GM18868 (cell line): ENCODE data around the gene EPHB3.

Source experiments
- ATAC-seq: cut with Tn5 transposase; IDR thresholded peaks from one replicate; pipeline ENCODE4 v1.9.1; 2021; ENCODE audit warnings: mild to moderate bottlenecking, moderate library complexity; ENCODE audit not compliant: unreplicated experiment

Gene EPHB3

DNA sequence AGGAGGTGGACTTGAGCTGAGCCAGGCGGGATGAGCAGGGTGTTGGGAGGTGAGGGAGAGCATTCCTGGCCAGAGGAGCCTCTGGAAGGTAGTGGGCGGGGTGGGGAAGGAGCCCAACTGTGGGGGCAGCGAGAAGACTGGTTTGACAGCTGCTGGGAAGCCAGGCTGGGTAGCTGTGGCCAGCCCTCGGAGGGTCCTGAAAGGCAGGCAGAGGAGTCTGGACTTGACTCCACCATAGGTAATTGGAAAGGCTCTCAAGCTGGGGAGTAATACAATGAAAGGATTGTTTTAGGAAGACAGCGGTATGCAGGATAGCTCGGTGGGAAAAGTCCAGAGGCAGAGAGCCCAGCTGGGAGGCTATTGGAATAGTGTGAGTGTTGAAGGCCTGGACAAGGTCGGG, 17.2 kb downstream of the EPHB3 start:
- no peak for ATAC-seq

DNA sequence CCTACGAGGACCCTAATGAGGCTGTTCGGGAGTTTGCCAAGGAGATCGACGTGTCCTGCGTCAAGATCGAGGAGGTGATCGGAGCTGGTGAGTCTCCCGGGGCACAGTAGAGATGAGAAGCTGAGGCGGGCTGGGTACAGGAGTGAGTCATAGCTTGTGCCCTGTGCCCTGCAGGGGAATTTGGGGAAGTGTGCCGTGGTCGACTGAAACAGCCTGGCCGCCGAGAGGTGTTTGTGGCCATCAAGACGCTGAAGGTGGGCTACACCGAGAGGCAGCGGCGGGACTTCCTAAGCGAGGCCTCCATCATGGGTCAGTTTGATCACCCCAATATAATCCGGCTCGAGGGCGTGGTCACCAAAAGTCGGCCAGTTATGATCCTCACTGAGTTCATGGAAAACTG, 17.9 kb downstream of the EPHB3 start:
- no peak for ATAC-seq

DNA sequence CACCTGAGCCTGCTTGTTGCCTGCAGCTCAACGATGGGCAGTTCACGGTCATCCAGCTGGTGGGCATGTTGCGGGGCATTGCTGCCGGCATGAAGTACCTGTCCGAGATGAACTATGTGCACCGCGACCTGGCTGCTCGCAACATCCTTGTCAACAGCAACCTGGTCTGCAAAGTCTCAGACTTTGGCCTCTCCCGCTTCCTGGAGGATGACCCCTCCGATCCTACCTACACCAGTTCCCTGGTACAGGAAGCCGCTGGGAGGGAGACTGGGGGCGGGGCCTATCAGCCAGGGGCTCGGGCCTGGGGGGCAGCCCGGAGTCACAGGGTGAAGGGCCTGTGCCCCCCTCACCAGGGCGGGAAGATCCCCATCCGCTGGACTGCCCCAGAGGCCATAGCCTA, 18.8 kb downstream of the EPHB3 start:
- ATAC-seq: no peak

DNA sequence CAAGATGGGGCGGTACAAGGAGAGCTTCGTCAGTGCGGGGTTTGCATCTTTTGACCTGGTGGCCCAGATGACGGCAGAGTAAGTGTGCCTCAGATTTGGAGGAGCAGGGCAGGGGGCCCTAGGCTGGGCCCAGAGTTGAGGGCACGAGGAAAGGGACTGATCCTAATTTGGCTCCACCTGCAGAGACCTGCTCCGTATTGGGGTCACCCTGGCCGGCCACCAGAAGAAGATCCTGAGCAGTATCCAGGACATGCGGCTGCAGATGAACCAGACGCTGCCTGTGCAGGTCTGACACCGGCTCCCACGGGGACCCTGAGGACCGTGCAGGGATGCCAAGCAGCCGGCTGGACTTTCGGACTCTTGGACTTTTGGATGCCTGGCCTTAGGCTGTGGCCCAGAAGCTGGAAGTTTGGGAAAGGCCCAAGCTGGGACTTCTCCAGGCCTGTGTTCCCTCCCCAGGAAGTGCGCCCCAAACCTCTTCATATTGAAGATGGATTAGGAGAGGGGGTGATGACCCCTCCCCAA, 19.8 kb downstream of the EPHB3 start:
- ATAC-seq: no peak

DNA sequence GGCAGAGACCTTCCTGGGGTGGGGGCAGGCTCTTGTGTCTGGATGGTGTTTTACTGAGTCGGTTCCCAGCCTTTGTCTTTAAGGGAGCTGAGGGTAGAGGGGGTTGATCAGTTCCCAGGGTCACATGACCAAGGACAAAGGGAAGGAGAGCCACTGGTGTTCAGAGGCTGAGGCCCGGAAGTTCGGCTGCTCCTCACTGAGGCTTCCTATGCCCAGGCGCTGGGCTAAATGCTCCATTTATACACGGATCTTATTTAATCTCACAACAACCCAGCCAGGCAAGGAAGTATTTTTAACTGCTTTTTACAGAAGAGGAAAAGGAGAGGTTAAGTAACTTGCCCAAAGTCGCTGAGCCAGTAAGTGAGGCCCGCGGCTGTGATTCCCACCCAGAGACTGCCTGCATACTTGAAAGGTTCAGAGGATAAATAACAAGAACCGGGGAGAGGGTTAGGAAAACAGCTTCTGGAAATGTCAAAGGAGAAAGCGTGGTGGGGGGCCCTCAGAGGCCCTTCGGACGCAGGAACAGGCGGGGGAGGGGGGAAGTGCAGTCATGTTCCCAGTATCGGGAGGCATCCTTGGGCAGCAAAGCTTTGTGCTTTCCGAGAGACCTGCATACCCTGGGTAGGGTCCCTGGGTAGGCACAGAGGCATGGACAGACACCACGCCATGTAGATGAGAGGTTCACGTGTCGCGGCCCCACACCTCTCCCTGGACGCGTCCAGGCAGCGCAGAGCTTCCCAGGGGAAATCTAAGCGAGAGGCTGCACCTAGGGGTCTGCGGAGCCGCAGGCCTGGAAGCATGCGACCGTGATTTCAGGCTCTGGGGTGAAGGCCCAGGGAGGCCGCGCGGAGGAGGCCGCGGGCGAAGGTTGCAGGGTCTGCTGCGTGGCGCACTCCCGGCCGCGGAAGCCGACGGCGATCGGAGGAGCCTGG, 21.3 kb downstream of the EPHB3 start:
- no peak for ATAC-seq

DNA sequence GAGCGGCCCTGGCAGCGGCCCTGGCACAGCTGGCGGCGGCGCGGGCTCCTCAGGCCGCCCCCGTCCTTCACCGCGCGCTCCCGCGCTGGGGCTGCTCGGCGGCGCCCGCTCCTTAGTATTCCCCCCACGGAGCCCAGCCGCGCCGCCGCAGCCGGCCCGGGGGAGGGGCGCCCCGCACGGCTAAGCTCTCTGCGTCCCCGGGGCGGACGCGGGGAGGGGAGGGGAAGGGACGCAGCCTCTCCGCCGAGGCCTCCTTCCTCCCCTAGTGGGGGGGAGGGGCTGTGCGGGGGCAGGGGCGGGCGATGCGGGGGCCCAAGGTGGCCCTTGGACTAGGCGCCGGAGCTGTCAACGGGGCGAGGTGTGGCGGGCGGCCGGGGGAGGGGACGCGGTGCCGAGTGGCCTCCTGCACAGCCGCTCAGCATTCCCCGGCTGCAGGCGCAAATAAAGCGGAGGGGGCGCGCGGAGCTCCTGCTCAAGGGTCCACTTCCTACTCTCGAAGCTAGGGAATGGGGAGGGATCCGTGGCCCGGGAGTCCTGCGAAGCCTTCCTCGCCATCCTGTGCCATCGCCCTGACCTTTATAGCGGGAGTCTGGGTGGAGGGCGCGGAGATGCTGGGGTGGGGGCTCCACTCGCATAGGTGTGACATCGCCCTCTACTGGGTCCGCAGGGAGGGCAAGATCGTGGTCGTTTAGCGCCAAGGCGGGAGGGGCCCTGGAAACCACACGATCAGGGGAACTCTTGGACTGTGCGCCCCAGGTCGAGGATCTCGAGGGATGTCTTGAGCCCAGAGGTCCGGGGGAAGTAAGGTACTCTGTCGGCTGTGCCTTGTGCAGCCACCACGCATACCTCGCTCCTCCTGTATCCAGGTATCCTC, 22.2 kb downstream of the EPHB3 start:
- ATAC-seq: no peak

DNA sequence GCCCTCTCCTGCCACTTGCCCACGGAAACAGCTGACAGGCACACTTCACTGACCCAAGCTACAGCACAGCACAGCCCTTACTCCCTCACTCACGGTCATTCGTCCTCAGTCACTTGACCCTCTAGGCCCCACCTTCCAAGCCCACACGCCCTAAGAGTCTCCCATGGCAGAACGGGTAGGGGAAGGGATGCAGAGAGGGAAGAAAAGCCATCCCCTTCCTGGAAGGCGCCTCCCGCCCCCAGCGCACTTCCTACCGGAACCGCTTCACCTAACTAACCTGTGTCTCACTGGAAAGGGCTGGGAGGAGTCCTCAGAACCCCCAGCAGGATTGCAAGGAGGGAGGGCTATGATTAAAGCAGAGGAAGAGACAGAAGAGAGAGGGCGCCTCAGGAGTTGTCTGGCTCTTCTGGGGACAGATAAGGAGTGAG, 22.9 kb downstream of the EPHB3 start:
- no peak for ATAC-seq

DNA sequence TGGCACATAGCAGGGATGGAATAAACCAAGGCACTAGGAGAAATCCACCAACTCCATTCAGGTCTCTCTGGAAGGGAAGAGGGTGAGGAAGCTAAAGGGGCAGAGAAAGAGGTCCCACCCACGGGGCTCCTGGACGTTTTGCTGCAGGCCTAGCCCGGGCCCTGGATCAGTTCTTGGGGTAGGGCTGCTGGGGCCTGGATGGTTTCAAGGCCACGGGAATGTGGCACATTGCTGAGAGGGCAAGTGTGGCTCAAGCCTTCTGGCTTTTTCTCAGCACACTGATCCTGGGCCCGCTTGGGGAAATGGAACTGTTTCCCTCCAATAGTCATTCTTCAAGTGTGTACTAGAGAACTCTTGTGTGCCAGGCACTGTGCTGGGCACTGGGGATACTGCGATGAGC, 24.0 kb downstream of the EPHB3 start:
- no peak for ATAC-seq

DNA sequence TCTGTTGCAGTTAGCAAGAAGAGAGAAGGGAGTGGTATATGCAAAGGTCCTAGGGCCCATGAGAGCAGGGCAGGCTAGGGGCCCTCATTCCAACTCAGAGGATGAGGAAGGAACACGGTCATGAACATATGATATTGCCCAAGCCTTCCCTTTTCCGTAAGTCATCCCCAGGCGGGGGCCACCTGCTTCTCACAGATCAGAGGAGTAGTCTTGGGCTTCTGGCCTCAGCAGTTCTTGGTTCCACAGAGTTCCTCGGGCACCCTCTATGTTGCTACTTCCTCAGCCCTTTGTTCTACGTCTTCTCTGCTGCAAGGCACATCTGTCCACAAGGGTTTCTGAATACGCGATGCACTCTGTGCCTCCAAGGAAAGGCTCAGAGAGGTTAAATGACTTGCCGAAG, 25.3 kb downstream of the EPHB3 start:
- no peak for ATAC-seq

DNA sequence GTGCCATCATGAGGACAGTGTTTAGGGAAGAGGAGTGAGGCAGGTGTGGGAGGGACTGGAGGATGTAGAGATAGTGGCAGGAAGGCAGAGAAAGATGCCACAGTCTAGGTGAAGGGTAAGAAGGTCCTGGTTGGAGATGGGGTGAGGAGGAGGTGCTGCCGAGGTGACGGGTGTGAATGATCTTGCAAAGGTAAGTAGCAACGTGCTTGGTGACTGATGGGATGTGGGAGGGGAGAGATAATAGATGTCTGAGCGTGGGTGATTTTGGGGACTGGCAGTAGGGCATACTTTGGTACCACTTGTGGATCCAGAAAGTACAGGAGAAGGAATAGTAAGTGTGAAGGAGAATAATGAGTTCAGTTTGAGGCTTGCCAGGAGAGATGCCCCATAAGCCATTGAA, 27.2 kb downstream of the EPHB3 start:
- ATAC-seq: no peak

DNA sequence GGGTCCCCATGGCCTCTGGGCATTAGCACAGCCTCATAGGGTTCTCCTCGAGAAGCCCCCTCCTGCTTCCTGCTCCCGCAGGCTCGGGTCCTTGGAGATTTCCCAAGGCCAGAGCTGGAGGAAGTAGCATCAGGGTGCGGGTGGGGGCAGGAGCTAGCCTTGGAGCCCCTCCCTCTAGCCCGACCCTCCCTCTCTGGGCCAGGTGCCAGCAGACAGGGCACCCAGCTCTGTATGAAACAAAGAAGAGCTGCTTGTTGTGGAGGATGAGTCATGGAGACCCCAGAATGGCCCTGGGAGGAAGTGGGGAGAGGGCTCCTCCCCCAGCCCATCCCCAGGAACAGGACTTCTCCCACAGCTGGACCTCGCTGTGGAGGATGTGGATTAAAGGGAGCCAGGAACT, 29.2 kb downstream of the EPHB3 start:
- no peak for ATAC-seq

DNA sequence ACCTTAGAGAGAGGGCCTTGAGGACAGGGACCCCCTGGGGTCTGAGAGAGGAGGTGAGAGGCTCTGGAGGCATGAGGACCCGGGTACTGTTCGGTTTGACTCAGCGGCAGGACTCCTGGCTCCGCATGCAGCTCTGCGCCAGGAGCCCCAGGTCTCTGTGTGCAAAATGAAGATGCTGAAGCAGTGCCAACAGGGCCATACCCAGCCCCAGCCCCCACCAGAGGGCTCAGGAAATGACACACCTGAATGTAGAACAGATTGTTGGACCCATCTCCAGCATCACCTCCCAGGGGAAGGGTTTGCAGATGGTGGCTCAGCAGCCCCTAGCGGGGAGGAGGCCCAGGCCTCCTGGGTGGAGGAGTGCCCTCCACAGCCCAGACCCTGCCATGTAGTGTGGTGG, 30.2 kb downstream of the EPHB3 start:
- ATAC-seq: no peak

DNA sequence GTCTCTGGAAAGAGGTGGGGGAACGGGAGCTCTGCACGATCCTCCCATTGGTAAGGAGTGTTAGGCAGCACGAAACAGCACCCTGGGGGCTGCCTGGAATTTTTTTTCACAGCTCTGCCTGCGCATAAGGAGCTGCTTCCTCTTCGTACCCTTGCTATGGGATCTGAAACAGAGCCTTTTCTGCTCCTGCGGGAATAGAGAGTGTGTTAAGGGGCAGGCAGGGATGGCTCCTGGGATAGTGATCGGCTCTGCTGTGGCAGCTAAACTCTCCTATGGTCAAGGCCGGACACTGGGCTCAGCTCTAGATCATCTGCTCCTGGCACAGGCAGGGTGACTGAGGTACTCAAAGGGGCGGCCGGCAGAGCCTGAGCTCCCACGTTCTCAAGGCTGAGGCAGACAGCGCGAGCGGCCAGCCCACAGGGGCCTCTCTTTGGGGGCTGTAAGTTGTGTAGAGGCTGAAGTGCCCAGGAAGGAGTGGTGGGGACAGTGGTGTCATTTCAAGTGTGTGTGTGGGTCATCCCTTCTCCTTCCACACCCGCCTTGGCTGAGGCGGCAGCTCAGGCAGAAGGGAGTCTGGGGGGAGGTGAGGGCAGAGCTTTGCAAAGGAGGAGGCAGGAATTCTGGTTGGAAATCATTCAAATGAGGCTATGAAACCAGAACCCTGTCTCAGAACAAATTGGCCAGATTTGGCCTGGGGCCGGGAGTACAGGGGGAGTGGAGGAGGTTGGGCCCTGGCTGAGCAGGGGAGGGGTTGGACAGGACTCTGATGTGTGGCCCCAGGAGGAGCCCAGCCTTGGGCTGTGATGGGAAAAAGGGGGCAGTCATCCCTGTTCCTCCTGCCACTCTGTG, 31.0 kb downstream of the EPHB3 start:
- ATAC-seq: no peak

DNA sequence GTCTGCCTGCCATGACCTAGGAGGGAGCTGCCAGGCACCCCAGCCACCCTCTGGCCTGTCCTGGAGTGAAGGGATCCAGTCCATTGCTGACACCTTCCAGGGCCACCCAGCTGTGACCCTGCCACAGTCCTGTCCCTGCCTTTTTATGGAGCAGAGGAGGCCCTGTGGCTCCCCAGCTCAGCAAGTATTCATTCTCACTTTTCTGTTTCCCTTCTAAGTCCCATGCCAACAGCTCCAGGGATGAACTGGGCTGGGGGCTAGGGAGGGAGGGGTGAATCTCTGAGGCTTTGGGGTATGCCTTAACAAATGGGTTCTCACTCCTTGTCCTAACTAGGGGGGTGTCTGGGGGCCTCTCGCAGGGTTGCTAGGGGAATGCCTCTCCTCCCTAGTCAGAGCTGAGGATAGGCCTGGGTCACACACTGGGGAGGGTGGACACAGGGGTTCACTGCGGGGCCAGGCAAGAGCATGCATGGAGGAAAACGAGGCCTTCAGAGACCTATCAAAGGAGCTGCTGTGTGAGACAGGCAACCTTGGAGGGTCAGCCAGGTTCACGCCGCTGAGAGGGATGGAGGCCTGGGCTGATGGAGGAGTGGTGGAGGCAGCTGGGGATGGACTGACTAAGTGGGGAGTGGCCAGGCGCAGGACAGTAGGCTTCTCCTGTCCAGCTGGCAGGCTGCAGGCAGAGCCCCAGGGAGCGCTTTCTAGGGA, 31.8 kb downstream of the EPHB3 start:
- ATAC-seq: no peak

DNA sequence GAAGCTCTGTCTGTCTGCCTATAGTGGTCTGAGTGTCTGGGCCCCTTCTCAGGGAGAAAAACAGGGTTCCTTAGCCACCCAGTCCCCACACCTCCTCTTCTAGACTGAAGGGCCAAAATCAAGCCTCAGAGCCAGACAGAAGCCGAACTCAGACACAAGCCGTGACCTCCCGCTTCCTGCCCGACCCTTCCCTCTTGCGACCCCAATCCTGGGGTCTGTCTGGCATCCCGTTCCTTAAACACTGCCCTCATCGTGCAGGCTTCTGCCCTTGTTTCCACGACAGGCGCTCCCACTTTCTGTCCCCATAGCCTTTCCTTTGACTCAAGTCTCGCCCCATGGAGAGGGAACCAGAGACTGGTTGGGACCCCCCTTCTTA, 32.3 kb downstream of the EPHB3 start:
- ATAC-seq: no peak

DNA sequence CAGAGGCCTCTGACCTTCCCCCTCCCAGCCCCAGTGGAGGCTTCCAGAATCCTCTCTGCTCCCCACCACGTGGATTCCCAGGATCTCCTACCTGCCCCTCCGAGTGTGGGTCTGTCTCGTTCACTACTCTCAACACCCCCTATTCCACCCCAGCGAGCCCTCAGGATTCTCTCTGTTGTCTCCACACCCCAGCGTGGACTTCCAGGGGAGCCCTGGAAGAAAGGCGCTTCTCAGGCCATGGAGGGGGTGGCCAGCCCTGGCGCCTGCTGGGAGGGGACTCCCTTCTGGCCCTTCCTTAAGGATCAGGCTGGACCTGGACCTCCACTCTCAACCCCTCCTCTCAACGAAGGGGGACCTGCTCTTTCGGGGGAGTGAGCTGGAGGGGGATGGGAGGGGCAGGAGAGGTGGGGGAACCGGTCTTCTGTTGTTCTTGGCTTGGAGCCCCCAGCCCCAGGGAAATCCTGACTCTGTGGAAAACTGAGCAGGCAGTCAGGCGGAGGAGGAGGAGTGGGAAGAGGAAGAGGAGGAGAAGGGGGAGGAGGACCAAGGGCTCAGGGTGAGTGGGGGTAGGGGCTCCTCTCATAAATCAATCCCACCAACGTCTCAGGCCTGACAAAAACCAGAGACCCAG, 32.9 kb downstream of the EPHB3 start:
- ATAC-seq: no peak

DNA sequence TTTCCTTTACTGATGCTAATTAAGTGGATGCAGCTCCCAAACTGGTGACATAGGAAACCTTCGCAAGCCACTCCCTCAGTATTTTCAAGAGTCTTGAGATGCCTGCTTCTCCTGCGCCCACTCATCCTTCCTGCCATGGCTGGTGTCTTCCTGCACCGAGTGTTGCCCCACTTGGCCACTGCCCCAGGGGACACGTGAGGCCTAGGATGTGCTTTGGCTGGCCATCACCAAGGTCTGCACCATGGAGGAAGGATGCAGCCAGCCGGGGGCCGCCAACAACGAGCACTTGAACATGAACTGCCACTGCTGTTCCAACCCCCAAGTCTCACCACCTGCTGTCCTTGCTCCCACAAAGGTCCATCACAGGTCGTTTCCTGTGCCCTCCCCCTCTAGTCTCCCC, 34.1 kb downstream of the EPHB3 start:
- no peak for ATAC-seq

DNA sequence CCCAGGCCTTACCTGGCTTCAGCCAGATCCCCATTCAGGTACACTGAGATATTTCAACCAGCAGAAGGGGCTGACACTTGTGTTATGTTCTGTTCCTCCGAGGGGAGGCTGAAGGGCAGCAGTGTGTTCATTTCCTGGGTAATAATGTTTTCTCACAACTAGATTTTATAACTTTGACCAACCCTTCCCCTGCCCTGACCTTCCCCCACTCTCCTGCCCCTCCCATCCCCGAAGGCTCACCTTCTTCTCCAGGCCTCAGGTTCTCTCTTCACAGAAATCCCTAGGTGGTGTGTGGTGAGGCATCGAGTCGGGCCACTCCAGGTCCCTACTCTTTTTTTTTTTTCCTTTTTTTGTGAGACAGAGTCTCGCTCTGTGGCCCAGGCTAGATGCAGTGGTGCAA, 34.6 kb downstream of the EPHB3 start:
- no peak for ATAC-seq

DNA sequence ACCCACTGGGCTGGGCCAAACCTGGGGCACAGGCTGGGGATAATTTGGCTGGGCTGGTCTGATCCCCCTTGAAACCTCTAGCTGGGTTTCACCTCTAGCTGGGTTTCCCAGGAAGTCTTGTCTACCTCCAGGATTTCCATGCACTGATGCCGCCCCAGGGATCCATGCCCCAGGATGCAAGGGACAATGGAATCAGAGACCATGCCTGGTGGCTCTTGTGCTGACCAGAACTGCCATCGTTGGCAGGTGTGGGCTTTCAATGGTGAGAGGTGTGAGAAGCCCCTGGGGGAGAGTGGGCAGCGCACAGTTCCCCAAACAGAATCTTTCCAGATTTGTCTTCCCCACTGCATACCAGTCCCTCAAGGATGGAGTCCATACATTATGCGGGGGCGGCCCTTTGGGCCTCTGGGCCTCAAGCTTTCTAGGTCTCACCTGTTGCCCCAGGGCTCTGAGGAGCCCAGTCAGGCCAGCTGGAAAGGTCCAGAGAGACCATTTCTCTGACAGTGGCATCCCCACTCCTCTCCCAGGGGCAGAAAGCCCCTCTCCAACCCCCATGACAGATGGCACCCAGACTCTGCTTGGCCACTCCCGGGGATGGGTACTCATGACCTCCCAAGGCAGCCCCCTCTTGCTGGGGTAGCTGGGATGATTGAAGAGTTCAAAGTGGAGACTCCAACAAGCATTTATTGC, 35.4 kb downstream of the EPHB3 start:
- no peak for ATAC-seq
